ENCODE data around the gene TSHZ1. TPM values are rescaled to one million over a fixed set of nuclear protein-coding genes. Genes with fewer than 3 reads are reported as not detected.

Gene TSHZ1
- polyA plus RNA-seq, 2 of the 4 experiments (the other 2 are of a cell fraction): 2.2 to 3.0 TPM

- Histone ChIP-seq H3K9me3 (no peaks in the 10 kb centered on the region), H3K4me2 (no peak overlapping the region), H3K4me3 (no peak overlapping the region), H3K4me1 (no peaks in the 10 kb centered on the region), H3K27ac (no peak overlapping the region)
- CTCF ChIA-PET: no interaction called here
- DNase-seq (ENCODE audit: low read depth in 1 of 2, low spot score in 1 of 2) (no peak), ATAC-seq (no peak), FAIRE-seq (no peak)
- POLR2A ChIA-PET: no interaction called here
- TF ChIP-seq RNF2 (IDR thresholded peaks at IDR 0.05; ENCODE audit: borderline replicate concordance, low read depth) (no peak), FOXS1 (CRISPR knock-in tag; IDR thresholded peaks at IDR 0.05) (no peak), CHD2 (IDR thresholded peaks at IDR 0.05; ENCODE audit: low read length, partially characterized antibody) (no peak), ZFP36 (IDR thresholded peaks at IDR 0.05; ENCODE audit: borderline replicate concordance, partially characterized antibody) (no peak), KDM1A (IDR thresholded peaks at IDR 0.05; ENCODE audit: low read depth) (no peak), PHF8 (IDR thresholded peaks at IDR 0.05; ENCODE audit: borderline replicate concordance, low read depth) (no peak), NFE2L2 (conservative IDR thresholded peaks at IDR 0.05; ENCODE audit: low read length) (no peak), REST (IDR thresholded peaks at IDR 0.05) (no peak), CEBPB (IDR thresholded peaks at IDR 0.05) (no peak), POLR2A (IDR thresholded peaks at IDR 0.05; ENCODE audit: low read length) (no peak), ZC3H11A (IDR thresholded peaks at IDR 0.05) (no peak), HOXA7 (CRISPR knock-in tag; IDR thresholded peaks at IDR 0.05) (no peak)
- TF ChIP-seq, protein P1, sequence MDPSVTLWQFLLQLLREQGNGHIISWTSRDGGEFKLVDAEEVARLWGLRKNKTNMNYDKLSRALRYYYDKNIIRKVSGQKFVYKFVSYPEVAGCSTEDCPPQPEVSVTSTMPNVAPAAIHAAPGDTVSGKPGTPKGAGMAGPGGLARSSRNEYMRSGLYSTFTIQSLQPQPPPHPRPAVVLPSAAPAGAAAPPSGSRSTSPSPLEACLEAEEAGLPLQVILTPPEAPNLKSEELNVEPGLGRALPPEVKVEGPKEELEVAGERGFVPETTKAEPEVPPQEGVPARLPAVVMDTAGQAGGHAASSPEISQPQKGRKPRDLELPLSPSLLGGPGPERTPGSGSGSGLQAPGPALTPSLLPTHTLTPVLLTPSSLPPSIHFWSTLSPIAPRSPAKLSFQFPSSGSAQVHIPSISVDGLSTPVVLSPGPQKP (IDR thresholded peaks at IDR 0.05; ENCODE audit: low read depth, low read length): no peak
- 78% methylated on average over 5 of the region's 8 CpGs for WGBS (ENCODE audit: missing lambda C conversion rate)
Observed at GRCh38 chr18:75309564-75309963, 99.0 kb downstream of the TSHZ1 start.

- peak in 1 of 2 experiments; percentile 29; a peak in 2 of 5 replicates for TF ChIP-seq RAD21 (conservative IDR thresholded peaks at IDR 0.05 in 1 of 2, IDR thresholded peaks at IDR 0.05 in 1 of 2)
- no peak for TF ChIP-seq CEBPB (IDR thresholded peaks at IDR 0.05)
- no peak for FAIRE-seq
- POLR2A ChIA-PET: no interaction called here
- Histone ChIP-seq H3K9me3 (no peaks in the 10 kb centered on the region), H3K27ac (no peak overlapping the region), H3K4me3 (no peak overlapping the region), H3K4me1 (no peaks in the 10 kb centered on the region), H3K4me2 (no peak overlapping the region)
- CTCF ChIA-PET: no interaction called here
- DNase-seq (ENCODE audit: low read depth in 1 of 2, low spot score in 1 of 2): no peak
- 43% methylated on average over 5 of the region's 5 CpGs for WGBS (ENCODE audit: missing lambda C conversion rate)
- 0 out of 6 replicates have a peak, but pooled peaks of 1 of the 2 experiments have one; percentile 30 for ATAC-seq
Observed at GRCh38 chr18:75314117-75314516, 103.5 kb downstream of the TSHZ1 start.

- no peak for DNase-seq (ENCODE audit: low read depth in 1 of 2, low spot score in 1 of 2)
- Histone ChIP-seq H3K4me3 (no peak overlapping the region), H3K4me1 (no peaks in the 10 kb centered on the region), H3K27ac (no peak overlapping the region), H3K4me2 (no peak overlapping the region), H3K9me3 (no peaks in the 10 kb centered on the region)
- WGBS (ENCODE audit: missing lambda C conversion rate): 88% methylated on average over 1 of the region's 1 CpG
- TF ChIP-seq EHMT2 (IDR thresholded peaks at IDR 0.05; ENCODE audit: low read depth): no peak
- TF ChIP-seq CEBPB (IDR thresholded peaks at IDR 0.05): no peak
- no peak for TF ChIP-seq RNF2 (IDR thresholded peaks at IDR 0.05; ENCODE audit: borderline replicate concordance, low read depth)
- TF ChIP-seq POLR2AphosphoS2 (conservative IDR thresholded peaks at IDR 0.05; ENCODE audit: low read length): no peak
- no peak for TF ChIP-seq HOXB5 (CRISPR knock-in tag; IDR thresholded peaks at IDR 0.05)
- no peak for TF ChIP-seq MAZ (IDR thresholded peaks at IDR 0.05; ENCODE audit: borderline replicate concordance, low read depth, low read length)
- no peak for TF ChIP-seq CBX8 (IDR thresholded peaks at IDR 0.05)
- TF ChIP-seq, protein P2, sequence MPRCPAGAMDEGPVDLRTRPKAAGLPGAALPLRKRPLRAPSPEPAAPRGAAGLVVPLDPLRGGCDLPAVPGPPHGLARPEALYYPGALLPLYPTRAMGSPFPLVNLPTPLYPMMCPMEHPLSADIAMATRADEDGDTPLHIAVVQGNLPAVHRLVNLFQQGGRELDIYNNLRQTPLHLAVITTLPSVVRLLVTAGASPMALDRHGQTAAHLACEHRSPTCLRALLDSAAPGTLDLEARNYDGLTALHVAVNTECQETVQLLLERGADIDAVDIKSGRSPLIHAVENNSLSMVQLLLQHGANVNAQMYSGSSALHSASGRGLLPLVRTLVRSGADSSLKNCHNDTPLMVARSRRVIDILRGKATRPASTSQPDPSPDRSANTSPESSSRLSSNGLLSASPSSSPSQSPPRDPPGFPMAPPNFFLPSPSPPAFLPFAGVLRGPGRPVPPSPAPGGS (IDR thresholded peaks at IDR 0.05): no peak
- TF ChIP-seq CBX2 (IDR thresholded peaks at IDR 0.05; ENCODE audit: borderline replicate concordance, low read depth): no peak
- TF ChIP-seq, protein P1 (IDR thresholded peaks at IDR 0.05; ENCODE audit: low read depth, low read length): no peak
- TF ChIP-seq RAD21 (conservative IDR thresholded peaks at IDR 0.05 in 1 of 2, IDR thresholded peaks at IDR 0.05 in 1 of 2): no peak
- TF ChIP-seq SREBF2 (IDR thresholded peaks at IDR 0.05): no peak
- FAIRE-seq: no peak
- CTCF ChIA-PET: no interaction called here
- POLR2A ChIA-PET: no interaction called here
- ATAC-seq: no peak
Observed at GRCh38 chr18:75314606-75315005, 104.0 kb downstream of the TSHZ1 start.
